MCF 10A (cell line): ENCODE results near the gene THEMIS2. TPM values are rescaled to one million over a fixed set of nuclear protein-coding genes. Genes with fewer than 3 reads are reported as not detected.

Experiments
- BruUV-seq: library from RNA; stranded (reverse); fragments of 400-500 nt; replicated peaks from 2 replicates; lab custom pipeline; 2021; lab: Mats Ljungman, UMichigan
- CTCF ChIA-PET: fragments of 300-600 bp; sonication (Branson Sonifier 250); formaldehyde crosslinking; extraction: SDS; loops from one replicate; lab custom pipeline; 2021; ENCODE audit warnings: antibody characterized with exemption, inconsistent platforms; lab: Yijun Ruan, JAX
- POLR2A ChIA-PET: fragments of 300-600, 350-650 bp; sonication (Branson Sonifier 250); formaldehyde crosslinking; extraction: SDS; loops from one replicate; lab custom pipeline; 2020; ENCODE audit warnings: antibody characterized with exemption, inconsistent platforms; lab: Yijun Ruan, JAX
- DNase-seq: peaks from one replicate; pipeline ENCODE4 v3.0.0-alpha.2; 2018; ENCODE audit not compliant: unreplicated experiment
- H3K27ac Mint-ChIP-seq: one replicate; pipeline ENCODE4 v1.8.0; 2022; ENCODE audit warnings: mild to moderate bottlenecking, low read depth, mixed read lengths; ENCODE audit not compliant: unreplicated experiment
- H3K27me3 Mint-ChIP-seq: one replicate; pipeline ENCODE4 v1.8.0; 2022; ENCODE audit warnings: mixed read lengths; ENCODE audit not compliant: insufficient read depth, unreplicated experiment
- H3K36me3 Mint-ChIP-seq: one replicate; pipeline ENCODE4 v1.8.0; 2022; ENCODE audit warnings: mild to moderate bottlenecking, moderate library complexity, mixed read lengths; ENCODE audit not compliant: insufficient read depth, unreplicated experiment
- H3K4me1 Mint-ChIP-seq: one replicate; pipeline ENCODE4 v1.8.0; 2022; ENCODE audit warnings: mixed read lengths; ENCODE audit not compliant: insufficient read depth, unreplicated experiment
- H3K4me3 Mint-ChIP-seq: one replicate; pipeline ENCODE4 v1.8.0; 2022; ENCODE audit warnings: mild to moderate bottlenecking, moderate library complexity, mixed read lengths; ENCODE audit not compliant: unreplicated experiment
- H3K9me3 Mint-ChIP-seq: one replicate; pipeline ENCODE4 v1.8.0; 2022; ENCODE audit warnings: mixed read lengths; ENCODE audit not compliant: unreplicated experiment
- intact Hi-C: fragments of 100-400 bp; cut with micrococcal nuclease; formaldehyde crosslinking; loops from 2 replicates; pipeline ENCODE4 v1.14.1; 2022
- total RNA-seq: library from RNA; stranded (reverse); gene quantifications from 2 replicates; pipeline ENCODE4 v1.2.3, GENCODE V29; 2022
- TF ChIP-seq, protein P1 (sequence below): fragments of 200-600 bp; IDR thresholded peaks from one replicate; pipeline ENCODE4 v1.8.0; 2022; ENCODE audit warnings: antibody characterized with exemption, mild to moderate bottlenecking; ENCODE audit not compliant: unreplicated experiment

The THEMIS2 gene
- total RNA-seq, 1 experiment from 2014 or later, result 1.7 TPM

DNA sequence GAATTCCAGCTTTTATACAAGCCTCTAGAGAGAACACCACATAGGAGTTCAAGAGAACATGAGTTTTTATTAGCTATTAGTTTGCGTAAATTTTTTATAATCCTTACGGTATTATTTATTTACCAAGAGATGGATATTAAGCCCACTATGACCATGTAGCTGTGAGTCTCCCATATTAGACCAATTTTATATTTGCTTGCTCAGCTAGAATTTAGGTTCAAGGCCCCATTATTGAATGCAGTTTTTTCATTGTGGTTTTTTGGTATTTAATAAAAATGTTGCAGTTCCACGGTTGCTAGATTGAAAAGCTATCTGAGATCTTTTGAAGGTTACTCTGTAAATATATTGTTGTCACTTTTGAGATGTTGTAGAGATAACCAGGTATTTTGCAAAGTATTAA, 38.9 kb upstream of the THEMIS2 start:
- Mint-ChIP-seq H3K4me1 (peaks cover 15% of the 10 kb centered on the region), H3K9me3 (no peaks in the 10 kb centered on the region), H3K36me3 (peaks cover 54% of the 10 kb centered on the region), H3K27me3 (no peaks in the 10 kb centered on the region), H3K4me3 (no peak overlapping the region), H3K27ac (no peak overlapping the region)
- no TSS peak for BruUV-seq
- TF ChIP-seq, protein P1, sequence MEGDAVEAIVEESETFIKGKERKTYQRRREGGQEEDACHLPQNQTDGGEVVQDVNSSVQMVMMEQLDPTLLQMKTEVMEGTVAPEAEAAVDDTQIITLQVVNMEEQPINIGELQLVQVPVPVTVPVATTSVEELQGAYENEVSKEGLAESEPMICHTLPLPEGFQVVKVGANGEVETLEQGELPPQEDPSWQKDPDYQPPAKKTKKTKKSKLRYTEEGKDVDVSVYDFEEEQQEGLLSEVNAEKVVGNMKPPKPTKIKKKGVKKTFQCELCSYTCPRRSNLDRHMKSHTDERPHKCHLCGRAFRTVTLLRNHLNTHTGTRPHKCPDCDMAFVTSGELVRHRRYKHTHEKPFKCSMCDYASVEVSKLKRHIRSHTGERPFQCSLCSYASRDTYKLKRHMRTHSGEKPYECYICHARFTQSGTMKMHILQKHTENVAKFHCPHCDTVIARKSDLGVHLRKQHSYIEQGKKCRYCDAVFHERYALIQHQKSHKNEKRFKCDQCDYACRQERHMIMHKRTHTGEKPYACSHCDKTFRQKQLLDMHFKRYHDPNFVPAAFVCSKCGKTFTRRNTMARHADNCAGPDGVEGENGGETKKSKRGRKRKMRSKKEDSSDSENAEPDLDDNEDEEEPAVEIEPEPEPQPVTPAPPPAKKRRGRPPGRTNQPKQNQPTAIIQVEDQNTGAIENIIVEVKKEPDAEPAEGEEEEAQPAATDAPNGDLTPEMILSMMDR, result no peak
- intact Hi-C loops, result loop anchor here (5.0 to 10.0 kb wide), 2 partner anchors 61 to 109 kb away; partner anchors contain the start of genes FAM76A and STX12
- no peak for DNase-seq
- ChIA-PET POLR2A (interaction anchor here (1.4 to 6.8 kb wide), 4 partner anchors 17 to 108 kb away, joined by 4 to 72 read pairs (median 18); partner anchors contain the start of genes FAM76A and STX12), CTCF (interaction anchor here (0.5 kb wide), 1 partner anchor 70 kb away, joined by 5 read pairs; no protein-coding TSS in a partner anchor)

DNA sequence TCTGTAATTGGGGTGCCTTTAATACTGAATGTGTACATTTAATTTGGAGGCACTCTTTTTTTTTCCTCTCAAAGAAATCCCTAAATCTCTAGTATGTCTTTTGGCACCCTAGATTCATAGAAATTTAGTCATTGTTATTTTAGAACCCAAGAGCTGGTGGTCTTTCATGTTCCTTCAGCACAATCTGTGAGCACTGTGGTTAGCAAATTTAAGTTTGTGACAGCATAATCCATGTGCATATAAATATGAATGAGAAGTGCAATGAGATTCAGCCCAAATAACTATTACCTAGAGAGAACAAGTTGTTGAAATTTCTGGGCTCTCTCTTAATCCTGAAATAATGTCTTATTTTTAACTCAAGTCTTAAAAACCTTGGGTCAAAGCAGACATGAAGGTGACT, 37.3 kb upstream of the THEMIS2 start:
- Mint-ChIP-seq H3K36me3 (peaks cover 67% of the 10 kb centered on the region), H3K27ac (no peak overlapping the region), H3K4me1 (peaks cover 15% of the 10 kb centered on the region), H3K9me3 (no peaks in the 10 kb centered on the region), H3K27me3 (no peaks in the 10 kb centered on the region), H3K4me3 (no peak overlapping the region)
- CTCF ChIA-PET, result interaction anchor here (0.6 kb wide), 1 partner anchor 47 kb away, joined by 3 read pairs; no protein-coding TSS in a partner anchor
- POLR2A ChIA-PET, result interaction anchor here (6.8 kb wide), 1 partner anchor 62 kb away, joined by 72 read pairs; the partner anchor contains the start of gene STX12
- no peak for DNase-seq
- TF ChIP-seq, protein P1, result no peak
- intact Hi-C loops, result loop anchor here (10.0 kb wide), 1 partner anchor 110 kb away; the partner anchor contains the start of gene FAM76A
- BruUV-seq, result no TSS peak

DNA sequence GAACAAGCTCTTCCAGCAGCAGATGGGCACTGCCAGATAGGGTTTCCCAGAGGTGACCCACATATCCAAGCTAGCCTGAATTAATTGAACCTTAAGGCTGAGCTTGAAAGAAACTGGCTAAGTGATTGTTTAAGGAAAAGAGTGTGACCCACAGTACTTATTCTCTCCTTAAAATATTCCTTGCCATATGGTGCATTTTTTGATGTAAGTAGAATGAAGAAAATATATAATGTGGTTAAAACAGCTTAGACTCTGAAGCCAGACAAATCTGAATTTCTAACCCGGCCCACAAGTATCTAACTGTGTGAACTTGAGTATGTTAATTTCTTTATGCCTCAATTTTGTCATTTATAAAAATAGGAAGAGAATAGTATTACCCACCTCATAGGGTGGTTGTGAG, 36.8 kb upstream of the THEMIS2 start:
- TF ChIP-seq, protein P1, result no peak
- intact Hi-C loops, result loop anchor here (10.0 kb wide), 1 partner anchor 111 kb away; the partner anchor contains the start of gene FAM76A
- BruUV-seq, result no TSS peak
- Mint-ChIP-seq H3K27me3 (no peaks in the 10 kb centered on the region), H3K36me3 (peaks cover 70% of the 10 kb centered on the region), H3K4me1 (peaks cover 15% of the 10 kb centered on the region), H3K9me3 (no peaks in the 10 kb centered on the region), H3K27ac (no peak overlapping the region), H3K4me3 (no peak overlapping the region)
- no peak for DNase-seq
- ChIA-PET CTCF (interaction anchor here (0.7 kb wide), 1 partner anchor 61 kb away, joined by 3 read pairs; no protein-coding TSS in a partner anchor), POLR2A (interaction anchor here (0.9 to 6.8 kb wide), 2 partner anchors 62 to 136 kb away, joined by 3 to 72 read pairs; partner anchors contain the start of gene STX12)

DNA sequence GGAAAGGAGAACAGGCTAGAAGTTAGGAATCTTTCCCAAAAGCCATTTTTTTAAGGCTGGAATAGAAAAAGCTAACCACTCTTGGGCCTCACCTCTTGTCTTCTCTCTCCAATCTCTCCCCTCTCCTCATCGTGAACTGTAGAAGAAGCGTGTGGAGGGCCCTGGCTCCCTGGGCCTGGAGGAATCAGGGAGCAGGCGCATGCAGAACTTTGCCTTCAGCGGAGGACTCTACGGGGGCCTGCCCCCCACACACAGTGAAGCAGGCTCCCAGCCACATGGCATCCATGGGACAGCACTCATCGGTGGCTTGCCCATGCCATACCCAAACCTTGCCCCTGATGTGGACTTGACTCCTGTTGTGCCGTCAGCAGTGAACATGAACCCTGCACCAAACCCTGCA, 22.4 kb upstream of the THEMIS2 start:
- Mint-ChIP-seq H3K4me3 (no peak overlapping the region), H3K9me3 (no peaks in the 10 kb centered on the region), H3K27ac (no peak overlapping the region), H3K36me3 (peaks cover 68% of the 10 kb centered on the region), H3K27me3 (no peaks in the 10 kb centered on the region), H3K4me1 (no peaks in the 10 kb centered on the region)
- no peak for DNase-seq
- CTCF ChIA-PET, result interaction anchor here (0.6 kb wide), 1 partner anchor 8 kb away, joined by 3 read pairs; no protein-coding TSS in a partner anchor
- POLR2A ChIA-PET, result interaction anchor here (1.5 kb wide), 1 partner anchor 20 kb away, joined by 7 read pairs; the partner anchor contains the start of gene PPP1R8
- TF ChIP-seq, protein P1, result no peak
- intact Hi-C loops, result no loop called here
- BruUV-seq, result no TSS peak
